HG03159 (cell line): ENCODE measurements around the gene MAP4K4.

ENCODE experiments used
- ATAC-seq: cut with Tn5 transposase; IDR thresholded peaks from one replicate; pipeline ENCODE4 v1.9.1; 2021; ENCODE audit warnings: mild to moderate bottlenecking, moderate library complexity; ENCODE audit not compliant: unreplicated experiment

MAP4K4 gene

DNA sequence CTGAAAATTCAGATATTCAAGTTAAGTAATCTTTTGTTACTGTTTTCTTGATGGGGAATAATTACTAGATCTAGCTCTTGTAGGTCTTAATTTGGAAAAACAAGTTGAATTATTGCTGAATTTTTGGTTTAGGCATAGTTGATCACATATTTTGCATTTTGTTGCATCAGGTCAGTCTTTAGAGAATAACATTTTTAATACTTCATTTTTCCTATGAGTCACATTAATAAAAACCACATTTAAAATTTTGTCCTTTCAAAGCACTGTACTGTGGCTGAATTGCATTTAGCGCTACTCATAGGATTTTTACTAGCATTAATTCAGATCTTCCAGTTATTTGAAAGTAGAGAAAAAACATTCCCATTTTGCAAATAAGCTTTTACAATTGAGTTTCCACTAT lies 23.2 kb downstream of the MAP4K4 start:
- no peak for ATAC-seq

DNA sequence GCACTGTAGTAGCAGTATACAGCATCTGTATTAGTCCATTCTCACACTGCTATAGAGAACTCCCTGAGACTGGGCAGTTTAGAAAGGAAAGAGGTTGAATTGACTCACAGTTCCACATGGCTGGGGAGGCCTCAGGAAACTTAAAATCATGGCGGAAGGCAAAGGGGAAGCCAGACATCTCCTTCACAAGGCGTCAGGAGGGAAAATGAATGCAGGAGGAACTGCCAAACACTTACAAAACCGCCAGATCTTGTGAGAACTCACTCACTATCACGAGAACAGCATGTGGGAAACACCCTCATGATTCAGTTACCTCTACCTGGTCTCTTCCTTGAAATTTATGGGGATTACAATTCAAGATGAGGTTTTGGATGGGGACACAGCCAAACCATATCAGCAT lies 25.4 kb downstream of the MAP4K4 start:
- no peak for ATAC-seq

DNA sequence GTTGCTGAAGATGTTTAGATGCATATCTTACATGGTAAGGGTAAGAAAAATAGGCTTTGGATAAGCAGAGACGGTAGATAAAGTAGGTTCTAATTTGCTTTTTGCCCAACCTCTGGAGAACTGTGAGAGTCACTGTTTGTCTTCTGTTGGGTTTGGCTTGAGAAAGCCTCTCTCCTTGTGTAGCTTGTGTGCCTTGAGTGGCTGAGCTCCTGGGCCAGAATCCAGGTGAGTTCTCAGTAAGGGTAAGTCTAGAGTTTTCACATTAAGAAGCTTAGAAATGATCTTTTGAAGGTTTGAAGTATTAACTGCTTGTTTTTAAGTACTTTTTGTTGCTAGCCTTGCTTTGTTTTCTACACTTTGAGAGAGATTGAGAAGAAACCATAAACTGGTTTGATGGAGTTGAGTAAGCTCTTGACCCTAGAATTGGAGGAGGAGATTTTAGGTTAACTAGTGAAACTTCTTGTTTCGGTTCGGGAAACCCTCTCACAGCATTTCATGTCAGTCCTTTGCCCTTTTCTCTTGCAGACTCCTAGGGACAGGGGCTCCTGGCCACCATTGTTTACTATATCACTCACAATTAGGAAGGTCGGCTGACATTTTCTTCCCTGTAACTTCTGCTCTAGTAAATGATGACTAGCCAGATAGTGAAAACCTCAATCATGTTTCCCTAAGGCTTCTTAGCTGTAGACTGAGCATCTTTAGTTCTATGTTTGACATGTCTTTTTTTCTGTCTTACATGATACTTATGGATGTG lies 26.0 kb downstream of the MAP4K4 start:
- ATAC-seq = no peak

DNA sequence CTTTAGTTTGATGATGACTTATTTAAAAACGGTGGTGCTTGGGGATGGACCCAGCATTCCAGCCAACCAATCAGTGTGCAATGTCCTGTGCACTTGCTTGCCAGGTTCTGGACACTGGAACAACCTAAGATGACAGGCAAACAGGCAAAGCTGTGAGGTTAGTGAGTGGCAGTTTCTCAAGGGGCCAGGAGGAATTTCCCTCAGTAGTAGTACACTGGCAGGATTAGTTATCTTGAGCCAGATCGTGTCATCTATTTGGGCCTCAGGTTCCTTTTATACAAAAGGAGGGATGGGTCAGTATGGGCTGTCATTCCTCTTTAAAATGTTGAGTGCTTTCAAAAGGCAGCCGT lies 26.6 kb downstream of the MAP4K4 start:
- ATAC-seq = no peak

DNA sequence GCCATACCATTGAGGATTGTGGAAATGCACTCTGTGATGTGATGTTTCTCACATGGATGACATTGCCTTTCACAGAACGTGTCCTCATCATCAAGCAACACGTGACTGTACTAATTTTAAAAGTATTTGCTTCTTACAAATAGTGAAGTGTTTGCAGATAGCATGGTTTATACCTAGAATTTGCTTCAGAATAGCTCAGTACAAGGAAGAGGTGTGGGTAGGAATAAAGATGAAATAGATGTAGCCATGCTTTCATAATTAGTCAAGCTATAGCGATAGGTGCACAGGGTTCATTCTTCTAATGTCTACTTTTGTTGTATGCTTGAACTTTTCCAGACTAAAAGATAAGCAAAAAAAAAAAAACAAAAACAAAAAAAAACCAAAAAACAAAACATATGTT lies 27.5 kb downstream of the MAP4K4 start:
- no peak for ATAC-seq

DNA sequence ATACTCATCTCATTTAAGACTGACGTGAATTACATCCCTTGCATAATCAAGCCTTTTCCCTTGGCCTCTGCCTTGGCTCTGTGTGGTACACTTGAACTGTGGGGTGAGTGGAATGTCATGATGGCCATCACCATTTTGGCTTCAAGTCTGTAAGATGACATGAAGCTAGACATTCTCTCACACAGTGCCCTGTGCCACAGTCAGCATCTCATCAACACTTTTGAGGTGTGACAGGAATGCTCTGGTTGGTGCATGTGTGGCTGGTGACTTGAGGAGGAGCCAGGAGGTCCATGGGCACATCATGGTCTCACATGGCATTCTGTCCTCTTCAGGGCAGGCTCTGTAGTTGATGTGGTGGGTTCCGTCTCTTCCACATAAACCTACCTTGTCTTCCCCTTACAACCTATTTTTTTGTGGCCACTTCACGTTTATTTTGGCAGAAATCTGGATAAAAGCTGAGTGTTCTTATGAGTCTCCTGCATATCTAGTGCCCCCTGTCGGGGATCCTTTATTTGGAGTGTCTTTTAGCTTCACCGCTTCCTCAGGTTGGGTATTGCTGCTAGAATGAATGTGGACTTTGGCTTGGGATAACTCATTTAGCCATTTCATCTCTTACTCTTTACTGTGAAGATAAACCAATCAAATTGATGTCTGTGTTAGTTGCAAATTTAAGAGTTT lies 28.1 kb downstream of the MAP4K4 start:
- ATAC-seq = no peak

DNA sequence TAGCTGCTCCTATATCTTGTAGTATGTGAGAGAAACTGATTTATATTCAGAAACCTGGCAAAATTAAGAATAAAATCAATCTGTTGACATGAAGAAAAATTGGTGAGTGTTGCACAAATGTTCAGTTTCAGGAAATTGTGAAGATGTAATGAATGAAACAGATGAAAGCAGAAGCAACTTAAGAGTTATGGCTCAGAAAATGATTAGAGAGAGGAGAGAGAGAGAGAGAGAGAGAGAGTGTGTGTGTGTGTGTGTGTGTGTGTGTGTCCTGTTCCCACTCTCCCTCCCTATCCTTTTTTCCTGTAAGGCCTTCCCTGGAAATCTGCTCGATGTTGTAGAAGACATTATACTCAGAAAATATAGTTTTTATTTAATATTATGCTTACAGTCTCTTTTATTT lies 31.4 kb downstream of the MAP4K4 start:
- ATAC-seq = no peak

DNA sequence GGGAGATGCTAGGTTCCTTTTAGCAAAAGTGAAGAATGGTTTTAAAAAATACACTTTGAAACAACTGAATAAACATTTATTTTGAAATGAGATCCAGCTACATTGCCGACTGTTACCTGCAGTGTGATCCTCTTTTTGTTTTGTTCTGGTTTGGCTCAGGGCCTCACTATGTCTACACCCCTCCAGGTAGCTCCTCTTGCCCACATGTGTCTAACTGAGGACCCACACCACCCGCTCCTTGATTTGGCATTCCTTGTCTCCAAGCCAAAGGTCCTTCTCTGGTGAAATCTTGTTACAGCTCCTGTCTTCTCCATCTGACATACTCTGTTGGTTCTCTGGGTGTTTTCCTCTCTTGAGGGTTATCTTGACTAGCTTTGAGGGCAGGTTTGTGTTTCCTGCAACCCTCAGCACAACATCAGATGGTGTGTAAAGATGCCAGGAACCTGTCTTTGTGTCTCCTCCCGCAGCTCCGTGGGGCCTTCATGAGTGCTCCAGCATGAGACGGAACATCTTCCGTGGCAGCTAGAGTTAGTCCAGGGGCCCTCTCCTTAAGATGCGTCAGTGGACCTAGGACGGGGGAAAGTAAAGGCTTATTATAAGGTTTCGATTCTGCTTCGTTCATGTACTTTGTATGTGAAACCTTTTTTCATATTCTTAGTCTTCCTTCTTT lies 32.1 kb downstream of the MAP4K4 start:
- ATAC-seq = no peak

DNA sequence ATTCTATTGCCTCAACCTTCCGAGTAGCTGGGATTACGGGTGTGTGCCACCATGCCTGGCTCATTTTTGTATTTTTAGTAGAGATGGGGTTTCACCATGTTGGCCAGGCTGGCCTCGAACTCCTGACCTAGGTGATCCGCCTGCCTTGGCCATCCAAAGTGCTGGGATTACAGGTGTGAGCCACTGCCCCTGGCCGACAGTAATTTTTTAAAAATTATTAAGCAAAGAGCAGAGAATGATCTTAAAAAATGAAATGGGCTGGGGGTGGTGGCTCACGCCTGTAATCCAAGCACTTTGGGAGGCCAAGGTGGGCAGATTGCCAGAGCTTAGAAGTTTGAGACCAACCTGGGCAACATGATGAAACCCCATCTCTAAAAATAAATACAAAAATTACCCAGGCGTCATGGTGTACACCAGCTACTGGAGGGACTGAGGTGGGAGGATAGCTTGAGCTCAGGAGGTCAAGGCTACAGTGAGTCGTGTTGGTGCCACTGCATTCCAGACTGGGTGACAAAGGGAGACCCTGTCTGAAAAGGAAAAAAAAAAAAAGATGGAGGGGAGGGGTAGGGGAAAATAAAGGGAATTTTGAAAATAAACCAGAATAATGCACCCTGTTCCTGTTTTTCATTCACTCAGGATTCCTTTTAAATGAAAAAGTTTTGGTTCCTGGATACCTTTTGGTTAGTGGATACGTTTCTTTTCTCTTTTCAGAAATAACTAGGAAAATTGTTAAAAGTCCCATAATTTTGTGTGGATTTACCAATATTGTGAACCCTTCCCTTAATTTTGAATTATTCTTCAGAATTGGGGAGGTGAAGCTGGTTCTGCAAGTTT lies 33.9 kb downstream of the MAP4K4 start:
- ATAC-seq = no peak

DNA sequence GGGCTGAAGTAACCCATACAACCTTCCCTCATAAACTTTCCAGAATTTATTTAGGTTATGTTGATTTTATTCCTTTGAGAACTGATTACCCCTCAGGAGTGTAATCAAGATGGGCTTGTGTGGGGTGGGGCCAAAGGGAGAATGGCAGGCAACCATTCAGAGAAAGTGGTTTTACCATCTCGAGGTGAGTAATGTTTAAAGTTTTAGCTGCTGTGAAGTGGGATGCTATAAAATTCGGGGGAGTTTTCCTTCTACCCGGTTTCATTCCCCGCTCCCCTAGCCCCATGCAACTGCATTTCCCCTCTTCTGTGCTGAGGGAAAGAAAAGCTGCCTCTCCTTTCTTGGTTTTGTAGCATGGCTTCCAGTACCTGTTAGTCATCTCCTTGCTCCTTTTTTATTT lies 34.7 kb downstream of the MAP4K4 start:
- ATAC-seq = no peak

DNA sequence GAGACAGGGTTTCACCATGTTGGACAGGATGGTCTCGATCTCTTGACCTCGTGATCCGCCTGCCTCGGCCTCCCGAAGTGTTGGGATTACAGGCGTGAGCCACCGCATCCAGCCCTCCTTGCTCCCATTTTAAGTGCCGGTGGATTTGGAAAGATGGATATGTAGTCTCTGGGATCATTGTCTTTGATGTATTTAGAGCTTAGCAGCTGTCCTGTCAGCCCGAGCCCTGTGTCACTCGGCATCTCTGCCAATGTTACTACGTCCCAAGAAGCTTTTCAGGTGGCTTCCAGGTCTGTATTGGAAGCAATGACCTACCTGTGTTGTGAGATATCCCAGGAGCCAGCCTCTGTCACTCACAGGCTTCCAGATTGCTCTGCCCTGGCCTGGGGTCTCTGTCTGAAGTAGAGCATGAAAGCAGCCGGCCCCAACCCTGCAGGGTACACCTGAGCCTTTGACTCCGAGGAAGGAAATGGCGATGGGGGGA lies 35.3 kb downstream of the MAP4K4 start:
- ATAC-seq = no peak

DNA sequence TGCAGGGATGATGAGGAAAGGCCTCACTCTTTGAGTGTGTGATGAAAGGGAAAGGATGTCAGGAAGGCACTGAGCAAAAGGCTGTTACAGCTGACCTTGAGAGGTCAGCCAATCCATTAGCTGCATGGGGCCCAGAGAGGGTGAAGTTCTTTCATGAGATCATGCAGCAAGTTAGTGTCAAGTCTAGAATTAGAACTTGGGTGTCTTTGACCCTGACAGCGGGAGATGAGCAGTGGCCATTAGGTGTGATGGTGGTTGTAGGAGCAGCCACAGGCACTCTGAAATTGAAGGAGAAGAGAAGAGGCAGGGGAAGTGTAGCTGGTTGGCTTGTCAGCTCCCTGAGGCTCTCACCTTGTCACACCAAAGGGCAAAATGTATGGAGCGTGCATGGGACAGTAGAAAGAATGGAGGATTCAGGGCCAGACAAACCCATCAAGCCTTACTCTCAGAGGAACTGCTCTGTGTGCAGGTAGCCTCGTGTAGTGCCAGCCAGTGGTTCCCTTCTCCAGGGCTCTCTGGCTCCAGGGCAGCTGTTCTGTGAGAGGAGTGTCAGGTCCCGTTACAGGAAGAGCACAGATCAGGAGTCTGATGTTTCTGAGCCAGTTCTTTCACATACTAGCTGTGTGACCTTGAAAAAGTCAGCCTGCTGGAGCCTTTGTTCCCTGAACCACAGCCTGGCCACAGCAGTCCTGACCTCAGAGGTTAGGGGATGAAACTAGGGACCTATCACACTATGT lies 35.9 kb downstream of the MAP4K4 start:
- ATAC-seq = no peak

DNA sequence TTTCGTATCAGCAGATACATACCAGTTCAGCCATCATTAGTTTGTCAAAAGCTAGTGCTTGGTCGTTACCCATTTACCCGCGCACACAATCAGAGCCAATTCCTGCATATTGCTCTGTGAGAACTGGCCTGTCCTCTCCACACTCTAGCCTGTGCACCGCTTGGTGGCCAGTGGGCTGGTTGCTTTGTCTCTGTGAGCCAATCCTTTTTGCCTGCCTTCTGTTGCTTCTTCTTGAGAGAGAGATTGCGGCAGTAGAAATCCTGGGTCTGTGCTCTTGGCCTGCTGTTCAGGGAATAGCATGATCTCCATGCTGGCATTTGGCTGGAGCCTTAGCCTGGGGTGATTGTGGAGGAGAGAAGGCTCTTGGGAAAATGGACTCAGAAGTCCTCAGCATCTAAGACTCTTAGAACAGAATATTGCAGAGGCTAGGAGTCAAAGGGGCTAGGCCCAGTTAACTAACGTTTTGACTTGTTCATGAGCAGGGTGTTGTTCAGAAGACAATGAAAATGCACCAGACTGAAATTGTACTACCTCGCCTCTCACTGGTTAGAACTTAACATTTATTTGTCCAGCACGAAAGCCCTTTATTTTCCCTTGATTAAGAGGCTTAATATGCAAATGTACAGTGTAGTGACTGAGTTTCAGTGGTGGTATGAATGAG lies 37.1 kb downstream of the MAP4K4 start:
- ATAC-seq = no peak

DNA sequence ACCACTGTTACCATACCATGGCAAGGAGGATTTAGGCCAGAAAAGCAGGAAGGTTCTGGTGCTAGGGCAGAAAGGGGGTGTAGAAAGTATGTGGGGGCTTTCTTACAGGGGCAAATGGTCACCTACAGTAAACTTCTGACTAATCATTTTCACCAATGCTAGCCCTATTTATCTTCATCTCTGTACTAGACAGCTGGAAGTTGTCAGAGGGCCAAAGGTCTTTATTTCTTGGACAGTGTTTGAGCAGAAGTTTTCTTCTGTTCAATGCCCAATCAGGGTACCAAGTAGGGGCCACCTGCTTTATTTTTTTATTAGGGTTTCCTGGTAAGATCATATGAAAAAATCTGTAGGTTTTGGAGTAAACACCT lies 37.6 kb downstream of the MAP4K4 start:
- ATAC-seq = no peak

DNA sequence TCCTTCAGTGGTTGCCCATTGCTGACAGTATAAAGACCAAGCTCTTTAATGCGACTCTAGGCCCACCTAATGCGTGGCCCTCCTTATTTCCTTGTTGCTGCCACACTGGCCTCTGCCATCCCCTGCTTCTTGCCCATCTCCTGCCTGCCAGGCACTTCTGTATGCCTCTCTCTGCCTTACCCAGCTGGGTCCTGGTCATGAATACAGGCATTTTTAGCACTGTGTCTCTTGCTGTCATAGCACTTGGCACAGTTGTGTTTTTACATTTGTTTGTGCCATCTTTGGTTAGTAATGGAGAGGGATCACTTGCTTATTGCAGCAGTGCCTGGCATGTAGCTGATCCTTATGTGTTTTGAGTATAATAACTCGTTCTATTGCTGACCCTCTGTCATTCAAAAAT lies 38.7 kb downstream of the MAP4K4 start:
- no peak for ATAC-seq

DNA sequence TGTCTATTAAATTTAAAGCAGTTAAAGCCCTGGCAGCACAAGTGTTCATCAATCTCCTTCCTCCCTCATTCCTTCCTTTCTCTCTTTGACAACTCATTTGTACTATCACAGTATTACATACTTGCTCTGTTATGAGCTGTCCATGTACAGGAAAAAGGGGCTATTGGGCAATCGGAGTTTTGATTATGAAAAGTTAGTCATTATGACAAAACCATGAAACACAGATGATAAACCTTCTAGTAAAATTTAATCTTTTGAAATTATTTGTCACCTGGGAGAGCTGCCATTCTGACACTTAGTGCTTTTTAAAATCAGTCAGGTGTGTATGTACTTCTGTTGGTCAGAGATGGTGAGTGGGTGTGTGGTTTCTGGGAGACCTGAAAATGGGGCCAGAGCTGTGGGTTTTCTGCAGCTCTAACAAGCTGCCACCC lies 39.4 kb downstream of the MAP4K4 start:
- ATAC-seq = no peak

DNA sequence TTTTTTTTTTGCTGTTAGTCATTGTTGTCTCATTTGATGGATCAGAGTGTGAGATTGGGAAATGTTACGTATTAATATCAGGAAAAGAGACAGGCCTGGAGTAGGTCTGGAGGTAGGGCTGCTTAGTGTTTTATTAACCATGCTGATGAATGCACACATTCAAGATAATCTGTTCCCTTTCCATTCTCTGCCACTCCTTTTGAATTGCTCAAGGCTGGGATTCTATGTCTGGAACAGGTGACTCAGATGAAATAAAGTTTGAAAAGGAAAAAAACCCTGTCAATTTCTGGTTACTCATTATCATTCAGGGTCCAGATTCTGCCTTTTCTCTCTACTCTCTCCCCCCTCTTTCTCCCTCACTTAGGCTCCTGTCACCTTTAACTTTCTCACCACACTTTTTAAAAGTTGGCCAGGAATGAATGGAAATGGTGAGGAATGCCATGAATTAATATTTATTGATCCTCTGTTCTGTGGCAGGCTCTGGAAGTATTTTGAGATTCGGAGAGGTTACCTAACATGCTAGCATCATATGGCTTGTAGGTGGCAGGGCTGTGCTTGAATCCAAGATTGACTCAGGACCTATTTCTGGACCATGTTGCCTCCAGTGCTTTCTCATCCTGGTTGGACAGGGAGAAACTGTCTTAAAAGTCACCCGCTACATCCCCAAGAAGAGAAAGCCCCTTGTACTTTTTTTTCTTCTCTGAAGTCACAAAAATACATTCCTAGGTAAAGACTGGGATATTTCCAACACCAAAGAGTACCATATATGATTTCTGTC lies 40.2 kb downstream of the MAP4K4 start:
- ATAC-seq = no peak

DNA sequence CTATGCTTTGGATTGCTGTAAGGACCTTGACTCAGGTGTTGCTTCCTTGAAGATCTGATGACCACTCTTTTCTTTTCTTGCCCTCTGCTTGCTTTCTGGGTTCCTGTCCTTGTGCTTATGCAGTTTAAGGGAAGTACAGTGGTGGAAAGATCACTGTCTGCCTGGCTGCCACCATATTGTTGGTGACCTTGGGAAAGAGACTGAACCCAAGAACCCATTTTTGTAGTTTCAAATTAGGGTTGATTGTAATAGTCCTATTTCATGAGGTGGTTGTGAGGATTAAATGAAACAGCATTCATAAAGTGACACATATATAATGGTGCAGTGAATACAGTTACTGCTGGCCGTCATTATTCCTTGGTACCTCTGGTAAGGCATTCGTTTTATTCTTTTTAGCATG lies 41.1 kb downstream of the MAP4K4 start:
- ATAC-seq = no peak

DNA sequence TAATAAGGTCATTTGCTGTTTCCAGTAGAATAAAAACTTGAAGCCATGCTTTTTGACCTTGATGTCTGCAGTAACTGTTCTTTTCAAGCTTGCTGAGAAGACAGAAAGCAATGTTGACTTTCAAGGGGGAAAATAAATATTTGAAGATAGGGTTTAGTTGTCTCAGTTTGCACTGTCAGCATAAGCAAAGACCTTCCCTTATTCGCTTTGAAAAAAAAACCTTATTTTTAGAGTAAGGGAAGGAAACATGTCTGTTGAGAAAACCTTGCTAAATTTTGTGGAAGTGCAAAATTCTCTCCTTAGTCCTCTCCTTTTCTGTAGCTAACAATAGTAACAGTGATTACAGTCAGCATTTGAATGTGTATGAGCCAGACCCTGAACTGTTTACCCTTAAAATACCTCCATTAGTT lies 43.1 kb downstream of the MAP4K4 start:
- no peak for ATAC-seq
